KOPT-K1 (cell line): ENCODE measurements around the gene OR9A4.

Experiments
- H3K27ac ChIP-seq: fragments of 200-600 bp; sonication (generic); 2 replicates; pipeline ENCODE4 v1.5.1; 2016; ENCODE audit warnings: antibody characterized with exemption, mild to moderate bottlenecking, low read depth, low read length; ENCODE audit not compliant: poor library complexity, severe bottlenecking
- H3K36me3 ChIP-seq: fragments of 200-600 bp; sonication (generic); 2 replicates; pipeline ENCODE4 v1.5.1; 2017; ENCODE audit warnings: antibody characterized with exemption, mild to moderate bottlenecking, low read length, moderate library complexity; ENCODE audit not compliant: insufficient read depth
- H3K9me3 ChIP-seq: fragments of 200-600 bp; sonication (generic); 2 replicates; pipeline ENCODE4 v1.5.1; 2017; ENCODE audit warnings: antibody characterized with exemption, low read length, mild to moderate bottlenecking; ENCODE audit not compliant: insufficient read depth, poor library complexity, severe bottlenecking

The OR9A4 gene

GRCh38 chr7:141928146-141928844, 12.1 kb downstream of the OR9A4 start:
- H3K36me3 ChIP-seq: no peaks in the 10 kb centered on the region

GRCh38 chr7:141928845-141929195, 12.6 kb downstream of the OR9A4 start:
- H3K27ac ChIP-seq: no peak overlapping the region
- no peaks in the 10 kb centered on the region for H3K36me3 ChIP-seq
- H3K9me3 ChIP-seq: no peaks in the 10 kb centered on the region

More at GRCh38 chr7:141928146-141928844, 12.1 kb downstream of the OR9A4 start:
- H3K9me3 ChIP-seq: no peaks in the 10 kb centered on the region
- H3K27ac ChIP-seq: no peak overlapping the region

DNA sequence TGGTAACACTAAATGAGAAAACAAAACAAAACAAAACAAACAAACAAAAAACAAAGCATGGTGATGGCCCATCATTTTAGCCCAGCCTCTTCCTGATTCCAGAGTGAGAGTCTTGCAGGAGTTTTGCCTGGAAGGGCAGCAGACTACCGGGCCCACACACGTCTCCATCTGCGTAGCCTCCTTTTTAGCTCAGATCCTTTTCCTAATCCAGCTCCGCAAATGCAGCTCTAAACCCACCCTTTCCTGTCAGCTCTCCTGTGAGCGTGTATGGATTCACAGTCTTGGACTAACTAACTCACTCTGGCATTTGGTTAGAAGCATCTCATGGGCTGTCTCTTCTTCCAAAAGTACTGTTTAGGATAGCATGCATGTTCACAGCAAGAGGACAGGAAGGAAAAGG, 14.0 kb downstream of the OR9A4 start:
- H3K27ac ChIP-seq: no peak overlapping the region
- no peaks in the 10 kb centered on the region for H3K36me3 ChIP-seq
- H3K9me3 ChIP-seq: no peaks in the 10 kb centered on the region

DNA sequence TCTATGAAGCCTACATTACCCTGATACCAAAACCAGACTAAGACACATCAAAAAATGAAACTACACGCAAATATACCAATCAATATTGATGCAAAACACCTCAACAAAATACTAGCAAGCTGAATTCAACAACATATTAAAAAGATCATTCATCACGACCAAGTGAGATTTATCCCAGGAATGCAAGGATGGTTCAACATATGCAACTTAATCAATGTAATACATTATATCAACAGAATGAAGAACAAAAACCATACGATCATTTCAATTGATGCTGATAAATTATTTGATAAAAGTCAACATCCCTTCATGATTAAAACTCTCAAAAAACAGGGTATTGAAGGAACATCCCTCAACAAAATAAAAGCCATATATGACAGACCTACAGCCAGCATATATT, 24.9 kb downstream of the OR9A4 start:
- Histone ChIP-seq H3K27ac (no peak overlapping the region), H3K36me3 (no peaks in the 10 kb centered on the region), H3K9me3 (peaks cover 10% of the 10 kb centered on the region)

GRCh38 chr7:141943846-141944245, 27.6 kb downstream of the OR9A4 start:
- Histone ChIP-seq H3K9me3 (peaks cover 10% of the 10 kb centered on the region), H3K36me3 (no peaks in the 10 kb centered on the region), H3K27ac (no peak overlapping the region)

GRCh38 chr7:141944811-141945210, 28.6 kb downstream of the OR9A4 start:
- Histone ChIP-seq H3K36me3 (no peaks in the 10 kb centered on the region), H3K27ac (no peak overlapping the region), H3K9me3 (peaks cover 10% of the 10 kb centered on the region)

DNA sequence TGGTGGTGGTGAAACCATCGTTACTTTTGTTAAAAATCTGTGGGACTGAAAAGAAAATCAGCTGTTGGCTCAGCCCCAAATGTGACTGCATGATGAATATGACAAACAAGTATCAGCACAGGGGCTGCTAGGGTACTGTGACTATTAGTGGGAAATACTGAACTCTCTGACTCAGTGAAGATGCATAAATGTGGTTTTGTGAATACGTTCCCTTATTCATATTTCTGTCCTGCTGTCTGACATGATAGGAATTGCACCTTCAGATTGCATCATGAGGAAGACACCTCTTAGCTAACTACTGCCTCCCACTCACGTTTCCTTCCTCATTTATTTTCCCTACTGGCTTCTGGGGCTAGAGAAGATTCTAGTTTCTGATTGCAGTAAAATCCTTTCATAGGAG, 29.2 kb downstream of the OR9A4 start:
- no peaks in the 10 kb centered on the region for H3K36me3 ChIP-seq
- peaks cover 10% of the 10 kb centered on the region for H3K9me3 ChIP-seq
- no peak overlapping the region for H3K27ac ChIP-seq

DNA sequence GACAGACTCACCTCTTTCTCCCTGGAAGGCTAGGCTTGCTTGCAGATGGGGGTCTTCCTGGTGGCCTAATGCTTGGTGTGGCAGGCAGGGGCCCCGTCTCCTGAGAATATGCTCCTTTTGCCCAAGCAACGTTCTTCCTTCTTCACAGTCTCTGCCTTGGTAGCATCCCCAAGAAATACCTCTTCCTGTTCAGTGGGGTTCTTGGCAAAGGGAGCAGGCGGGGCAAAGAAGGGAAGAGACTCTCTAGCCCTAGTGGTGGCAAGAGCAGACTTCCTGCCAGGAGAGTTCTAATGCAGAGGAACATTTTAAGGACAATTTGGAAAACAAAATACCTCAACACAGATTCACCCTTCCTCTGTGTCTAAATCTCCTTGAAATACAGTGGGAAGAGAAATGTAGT, 30.6 kb downstream of the OR9A4 start, which contains the start of gene CLEC5A:
CLEC5A (minus strand) TSS at position 179 of the 400 bp plus-strand sequence. CDS start 682 bp downstream, outside the sequence.
- Histone ChIP-seq H3K36me3 (no peaks in the 10 kb centered on the region), H3K27ac (no peak within 1 kb of the TSS), H3K9me3 (no peaks in the 10 kb centered on the region)

DNA sequence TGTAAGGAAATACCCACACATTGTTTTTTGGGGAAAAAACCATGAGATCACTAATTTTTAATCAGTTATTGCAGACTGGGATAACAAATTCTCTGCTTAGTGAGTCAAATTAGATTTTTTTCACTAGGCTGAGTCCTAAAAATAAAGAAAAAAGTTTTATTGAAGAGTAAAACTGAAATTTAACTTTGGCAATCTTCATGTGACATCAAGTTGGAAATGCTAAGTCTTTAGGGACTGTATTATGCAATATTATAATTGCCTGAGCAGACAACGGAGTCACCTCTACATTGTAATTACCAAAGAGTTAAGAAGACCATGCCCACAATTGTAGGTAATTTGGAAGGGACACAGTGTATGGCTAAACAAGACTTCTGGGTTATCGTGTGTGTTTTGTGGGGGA, 32.8 kb downstream of the OR9A4 start:
- H3K27ac ChIP-seq: no peak overlapping the region
- H3K36me3 ChIP-seq: no peaks in the 10 kb centered on the region
- no peaks in the 10 kb centered on the region for H3K9me3 ChIP-seq

DNA sequence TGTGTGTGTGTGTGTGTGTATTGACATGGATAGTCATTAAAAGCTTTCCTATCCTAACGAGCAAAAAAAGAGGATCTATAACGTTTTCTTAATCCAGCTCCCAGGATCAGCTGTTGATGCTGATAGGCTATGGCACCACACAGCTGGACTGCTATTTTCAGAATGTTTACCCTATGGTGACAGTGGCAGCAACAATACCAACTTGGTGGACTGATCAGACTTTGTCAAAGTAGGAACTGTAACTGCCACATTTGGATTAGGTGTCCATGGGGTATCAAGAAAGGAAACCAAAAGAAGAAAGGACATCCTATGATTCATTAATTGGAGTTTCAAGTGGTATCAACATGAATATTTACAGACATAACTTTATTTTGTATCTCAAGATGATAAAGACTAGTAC, 33.3 kb downstream of the OR9A4 start:
- no peak overlapping the region for H3K27ac ChIP-seq
- no peaks in the 10 kb centered on the region for H3K36me3 ChIP-seq
- H3K9me3 ChIP-seq: no peaks in the 10 kb centered on the region

GRCh38 chr7:141949911-141950310, 33.7 kb downstream of the OR9A4 start:
- H3K9me3 ChIP-seq: no peaks in the 10 kb centered on the region
- no peak overlapping the region for H3K27ac ChIP-seq
- no peaks in the 10 kb centered on the region for H3K36me3 ChIP-seq

- no peak overlapping the region for H3K27ac ChIP-seq
- no peaks in the 10 kb centered on the region for H3K9me3 ChIP-seq
- no peaks in the 10 kb centered on the region for H3K36me3 ChIP-seq
Observed at GRCh38 chr7:141950806-141951205, 34.6 kb downstream of the OR9A4 start.

DNA sequence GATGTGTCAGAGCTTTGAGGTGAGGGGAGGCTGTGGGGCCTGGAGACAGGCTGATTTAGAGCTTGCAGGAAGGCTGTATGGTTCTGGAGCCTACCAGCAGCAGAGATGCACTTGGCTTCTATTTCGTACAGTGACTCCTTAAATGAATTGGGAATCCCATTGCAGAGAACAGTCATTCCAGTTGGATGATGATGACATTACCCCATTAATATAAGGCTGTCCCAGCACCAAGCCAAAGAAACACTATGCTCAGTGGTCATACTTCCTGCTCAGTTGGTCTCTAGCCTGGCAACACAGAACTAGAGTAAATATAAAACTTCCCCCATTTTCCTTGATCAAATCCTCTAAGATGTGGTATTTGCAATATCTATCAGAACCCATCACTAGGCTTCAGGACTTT, 36.3 kb downstream of the OR9A4 start:
- no peak overlapping the region for H3K27ac ChIP-seq
- H3K9me3 ChIP-seq: no peaks in the 10 kb centered on the region
- no peaks in the 10 kb centered on the region for H3K36me3 ChIP-seq

DNA sequence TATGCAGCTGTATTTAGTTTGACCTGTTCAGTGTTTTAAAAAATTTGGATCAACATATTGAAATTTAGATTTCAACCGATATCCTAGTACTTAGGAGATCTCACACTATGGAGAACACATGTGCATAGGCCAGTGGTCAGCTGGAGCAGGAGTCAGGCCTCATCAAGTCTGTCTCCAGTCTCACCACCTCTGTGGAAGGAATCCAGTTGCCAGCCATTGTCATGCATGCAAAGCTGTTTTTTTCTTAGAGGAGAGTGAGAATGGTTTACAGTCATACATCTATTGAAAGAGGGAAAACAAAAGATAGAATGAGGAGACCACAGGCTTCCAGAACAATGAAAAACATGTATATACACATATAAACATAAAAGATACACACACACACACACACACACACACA, 38.1 kb downstream of the OR9A4 start:
- Histone ChIP-seq H3K9me3 (no peaks in the 10 kb centered on the region), H3K27ac (no peak overlapping the region), H3K36me3 (no peaks in the 10 kb centered on the region)

DNA sequence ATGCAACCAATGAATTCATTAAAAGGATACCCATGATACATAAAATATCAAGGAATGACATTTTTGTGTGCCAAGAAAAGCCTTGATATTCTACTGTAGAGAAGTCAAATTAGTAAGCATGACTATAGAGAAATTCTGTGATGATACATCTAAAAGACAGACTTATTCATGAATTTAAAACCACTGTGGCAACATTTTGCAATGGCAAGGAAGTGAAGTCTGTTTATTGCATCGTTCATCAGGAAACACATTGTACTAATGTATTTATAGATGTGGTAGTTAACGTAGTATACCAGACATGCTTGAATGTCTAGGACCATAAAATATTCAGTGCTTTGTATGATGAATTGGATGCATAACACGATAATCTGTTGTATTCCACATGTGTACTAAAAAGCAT, 39.9 kb downstream of the OR9A4 start:
- H3K9me3 ChIP-seq: no peaks in the 10 kb centered on the region
- H3K36me3 ChIP-seq: no peaks in the 10 kb centered on the region
- no peak overlapping the region for H3K27ac ChIP-seq

- H3K36me3 ChIP-seq: no peaks in the 10 kb centered on the region
- H3K9me3 ChIP-seq: no peaks in the 10 kb centered on the region
- H3K27ac ChIP-seq: no peak overlapping the region
Observed at GRCh38 chr7:141960687-141961422, 44.7 kb downstream of the OR9A4 start.
